ENCODE results near the gene CCDC172. TPM values are rescaled to one million over a fixed set of nuclear protein-coding genes. Genes with fewer than 3 reads are reported as not detected.

The CCDC172 gene
- total RNA-seq, 4 donors from 2014 or later: not detected

GRCh38 chr10:116329153-116329552 lies 4.9 kb downstream of the CCDC172 start:
- Histone ChIP-seq H3K9me3 (no peaks in the 10 kb centered on the region), H3K27ac (no peak overlapping the region), H3K4me3 (no peak overlapping the region), H3K27me3 (no peaks in the 10 kb centered on the region), H3K4me1 (no peaks in the 10 kb centered on the region), H3K36me3 (no peaks in the 10 kb centered on the region)
- no peak for TF ChIP-seq POLR2A (IDR thresholded peaks at IDR 0.05)
- no peak for TF ChIP-seq CTCF (IDR thresholded peaks at IDR 0.05)
- intact Hi-C loops (cut with DNase I; ENCODE audit: low total_unique reads): no loop called here
- DNase-seq: no peak

GRCh38 chr10:116331815-116332214 lies 7.6 kb downstream of the CCDC172 start:
- H3K27ac ChIP-seq: no peak overlapping the region
- H3K9me3 ChIP-seq: no peaks in the 10 kb centered on the region
- no peaks in the 10 kb centered on the region for H3K36me3 ChIP-seq
- no peak for DNase-seq
- H3K4me3 ChIP-seq: no peak overlapping the region
- no peaks in the 10 kb centered on the region for H3K27me3 ChIP-seq
- no peaks in the 10 kb centered on the region for H3K4me1 ChIP-seq
- intact Hi-C loops (cut with DNase I; ENCODE audit: low total_unique reads): no loop called here
- TF ChIP-seq POLR2A (IDR thresholded peaks at IDR 0.05): no peak
- no peak for TF ChIP-seq CTCF (IDR thresholded peaks at IDR 0.05)

- no peak for TF ChIP-seq CTCF (IDR thresholded peaks at IDR 0.05)
- no peak for TF ChIP-seq POLR2A (IDR thresholded peaks at IDR 0.05)
- DNase-seq: no peak
- Histone ChIP-seq H3K36me3 (no peaks in the 10 kb centered on the region), H3K4me1 (no peaks in the 10 kb centered on the region), H3K27me3 (no peaks in the 10 kb centered on the region), H3K9me3 (no peaks in the 10 kb centered on the region), H3K4me3 (no peak overlapping the region), H3K27ac (no peak overlapping the region)
- intact Hi-C loops (cut with DNase I; ENCODE audit: low total_unique reads): no loop called here
Observed at GRCh38 chr10:116336866-116337265, 12.6 kb downstream of the CCDC172 start.

- H3K4me1 ChIP-seq: no peaks in the 10 kb centered on the region
- H3K36me3 ChIP-seq: no peaks in the 10 kb centered on the region
- no peaks in the 10 kb centered on the region for H3K27me3 ChIP-seq
- TF ChIP-seq POLR2A (IDR thresholded peaks at IDR 0.05): no peak
- no peak for TF ChIP-seq CTCF (IDR thresholded peaks at IDR 0.05)
- no peak overlapping the region for H3K4me3 ChIP-seq
- no peak overlapping the region for H3K27ac ChIP-seq
- DNase-seq: no peak
- no peaks in the 10 kb centered on the region for H3K9me3 ChIP-seq
- intact Hi-C loops (cut with DNase I; ENCODE audit: low total_unique reads): no loop called here
Observed at GRCh38 chr10:116352125-116352524, 27.9 kb downstream of the CCDC172 start.

- TF ChIP-seq CTCF (IDR thresholded peaks at IDR 0.05) (no peak), POLR2A (IDR thresholded peaks at IDR 0.05) (no peak)
- Histone ChIP-seq H3K36me3 (no peaks in the 10 kb centered on the region), H3K4me1 (no peaks in the 10 kb centered on the region), H3K27ac (no peak overlapping the region), H3K9me3 (no peaks in the 10 kb centered on the region), H3K27me3 (no peaks in the 10 kb centered on the region), H3K4me3 (no peak overlapping the region)
- DNase-seq: no peak
- intact Hi-C loops (cut with DNase I; ENCODE audit: low total_unique reads): no loop called here
Observed at GRCh38 chr10:116353817-116354216, 29.6 kb downstream of the CCDC172 start.

Data from uterus (tissue), 4 donors.